ENCODE results near the gene CHRNA9. TPM values are rescaled to one million over a fixed set of nuclear protein-coding genes. Genes with fewer than 3 reads are reported as not detected.

CHRNA9 gene
- total and polyA plus RNA-seq, 2 experiments from 2014 or later: 0.58 to 5.7 TPM

GRCh38 chr4:40388239-40388638 lies 53.1 kb downstream of the CHRNA9 start:
- peak; percentile 72 for DNase-seq (ENCODE audit: low spot score)
- peak overlapping the region; percentile 20; the same call in 1 of the 2 replicates for H3K27ac Mint-ChIP-seq

More at GRCh38 chr4:40388239-40388638, 53.1 kb downstream of the CHRNA9 start:
- Mint-ChIP-seq H3K36me3 (ENCODE audit: low read depth) (no peaks in the 10 kb centered on the region), H3K4me3 (no peak overlapping the region), H3K27me3 (ENCODE audit: insufficient read depth, low read depth, poor library complexity) (peaks cover 5% of the 10 kb centered on the region), H3K9me3 (no peaks in the 10 kb centered on the region), H3K4me1 (peaks cover 10% of the 10 kb centered on the region; the same call in 2 of the 3 replicates)
- no peaks in the 10 kb centered on the region for H3K9me2 ChIP-seq (ENCODE audit: insufficient read depth)
- H3K4me2 ChIP-seq: no peak overlapping the region
- H3F3A ChIP-seq (replicated peaks; ENCODE audit: low read depth): no peaks in the 10 kb centered on the region
- 0 out of 2 replicates have a peak overlapping the region, but pooled peaks have one; percentile 32 for H3K27ac ChIP-seq (ENCODE audit: low read depth)
- no peaks in the 10 kb centered on the region for H3K27me3 ChIP-seq (ENCODE audit: insufficient read depth)
- no peaks in the 10 kb centered on the region for H4K20me1 ChIP-seq (replicated peaks; ENCODE audit: insufficient read depth)
- H3K4me3 ChIP-seq: no peak overlapping the region
- no peaks in the 10 kb centered on the region; the same call in none of the 2 replicates for H3K4me1 ChIP-seq (ENCODE audit: insufficient read depth)
- ATAC-seq: peak; percentile 91
- no peaks in the 10 kb centered on the region for H3K79me2 ChIP-seq (replicated peaks; ENCODE audit: insufficient read depth)
- TF ChIP-seq CREB1 (CRISPR knock-in tag; IDR thresholded peaks at IDR 0.05; ENCODE audit: low read depth) (no peak), ZNF462 (CRISPR knock-in tag; IDR thresholded peaks at IDR 0.05) (no peak), CTCF (conservative IDR thresholded peaks at IDR 0.05; ENCODE audit: low read depth in 2 of 2) (no peak), STAT1 (IDR thresholded peaks at IDR 0.05; ENCODE audit: unreplicated experiment) (no peak), JUNB (IDR thresholded peaks at IDR 0.05; ENCODE audit: unreplicated experiment) (no peak), NANOG (IDR thresholded peaks at IDR 0.05; ENCODE audit: borderline replicate concordance) (no peak), ZNF114 (CRISPR knock-in tag; IDR thresholded peaks at IDR 0.05) (no peak), ZNF331 (CRISPR knock-in tag; IDR thresholded peaks at IDR 0.05; ENCODE audit: low read depth) (no peak), REST (IDR thresholded peaks at IDR 0.05; ENCODE audit: unreplicated experiment) (no peak), ETS1 (IDR thresholded peaks at IDR 0.05) (no peak), EZH2 (IDR thresholded peaks at IDR 0.05; ENCODE audit: low read depth, unreplicated experiment) (no peak), POLR2AphosphoS5 (IDR thresholded peaks at IDR 0.05; ENCODE audit: low read depth) (no peak), EZH2phosphoT487 (IDR thresholded peaks at IDR 0.05; ENCODE audit: unreplicated experiment) (no peak)
- H2AFZ ChIP-seq: peak overlapping the region; percentile 70
- H3K36me3 ChIP-seq (ENCODE audit: insufficient read depth): no peaks in the 10 kb centered on the region
